Measurements from ENCODE around the gene IFNA17. TPM values are rescaled to one million over a fixed set of nuclear protein-coding genes. Genes with fewer than 3 reads are reported as not detected.

IFNA17 gene
- not detected for total RNA-seq
- total RNA-seq (2013): not detected

DNA sequence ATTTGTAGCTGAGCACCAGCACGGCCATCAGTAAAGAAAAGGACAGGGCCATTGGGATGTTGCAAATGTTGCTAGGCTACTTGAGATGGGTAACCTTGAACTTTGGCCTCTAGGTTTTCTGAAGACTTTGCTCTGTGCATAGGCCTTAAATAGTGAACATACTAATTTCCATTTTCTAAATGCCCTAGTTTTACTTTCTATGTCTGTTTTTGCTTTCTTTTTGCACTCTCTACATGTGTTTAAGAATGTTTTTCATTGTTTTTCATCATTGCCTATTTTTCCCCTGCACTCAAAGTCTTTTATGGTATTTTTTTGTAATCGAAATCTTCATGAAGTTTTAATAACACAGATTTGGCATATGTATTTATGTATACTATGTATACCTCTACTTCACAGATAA is at the start of gene IFNA17:
Gene IFNA17 (minus strand): TSS at position 101 of the 400 bp plus-strand sequence. CDS start 49 bp downstream, at position 52.
- Histone ChIP-seq H3K36me3 (ENCODE audit: control insufficient read depth, insufficient read depth, low read length) (no peaks in the 10 kb centered on the region), H3K27me3 (ENCODE audit: control insufficient read depth, insufficient read depth, low read length) (no peaks in the 10 kb centered on the region), H3K4me3 (ENCODE audit: low read length) (no peak within 1 kb of the TSS), H3K9me3 (ENCODE audit: control insufficient read depth, insufficient read depth, low read length) (no peaks in the 10 kb centered on the region), H3K27ac (ENCODE audit: low read length) (no peak within 1 kb of the TSS), H3K4me1 (ENCODE audit: control insufficient read depth, insufficient read depth, low read length) (no peaks in the 10 kb centered on the region)
- H3K36me3 Mint-ChIP-seq: no peaks in the 10 kb centered on the region
- no peak within 1 kb of the TSS for H3K27ac Mint-ChIP-seq
- H3K4me1 Mint-ChIP-seq: no peaks in the 10 kb centered on the region
- H3K4me3 Mint-ChIP-seq: no peak within 1 kb of the TSS
- no peak for ATAC-seq
- DNase-seq: no peak
- peaks cover 5 to 16% of the 10 kb centered on the region in 2 donors for H3K27me3 Mint-ChIP-seq (ENCODE audit: low read depth in 2 of 2)
- intact Hi-C loops (cut with micrococcal nuclease): no loop called here
- TF ChIP-seq, protein P1, sequence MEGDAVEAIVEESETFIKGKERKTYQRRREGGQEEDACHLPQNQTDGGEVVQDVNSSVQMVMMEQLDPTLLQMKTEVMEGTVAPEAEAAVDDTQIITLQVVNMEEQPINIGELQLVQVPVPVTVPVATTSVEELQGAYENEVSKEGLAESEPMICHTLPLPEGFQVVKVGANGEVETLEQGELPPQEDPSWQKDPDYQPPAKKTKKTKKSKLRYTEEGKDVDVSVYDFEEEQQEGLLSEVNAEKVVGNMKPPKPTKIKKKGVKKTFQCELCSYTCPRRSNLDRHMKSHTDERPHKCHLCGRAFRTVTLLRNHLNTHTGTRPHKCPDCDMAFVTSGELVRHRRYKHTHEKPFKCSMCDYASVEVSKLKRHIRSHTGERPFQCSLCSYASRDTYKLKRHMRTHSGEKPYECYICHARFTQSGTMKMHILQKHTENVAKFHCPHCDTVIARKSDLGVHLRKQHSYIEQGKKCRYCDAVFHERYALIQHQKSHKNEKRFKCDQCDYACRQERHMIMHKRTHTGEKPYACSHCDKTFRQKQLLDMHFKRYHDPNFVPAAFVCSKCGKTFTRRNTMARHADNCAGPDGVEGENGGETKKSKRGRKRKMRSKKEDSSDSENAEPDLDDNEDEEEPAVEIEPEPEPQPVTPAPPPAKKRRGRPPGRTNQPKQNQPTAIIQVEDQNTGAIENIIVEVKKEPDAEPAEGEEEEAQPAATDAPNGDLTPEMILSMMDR (IDR thresholded peaks at IDR 0.05): no peak
- H3K9me3 Mint-ChIP-seq: no peaks in the 10 kb centered on the region
- WGBS (ENCODE audit: insufficient coverage): 80% methylated on average over 1 of the region's 2 CpGs

DNA sequence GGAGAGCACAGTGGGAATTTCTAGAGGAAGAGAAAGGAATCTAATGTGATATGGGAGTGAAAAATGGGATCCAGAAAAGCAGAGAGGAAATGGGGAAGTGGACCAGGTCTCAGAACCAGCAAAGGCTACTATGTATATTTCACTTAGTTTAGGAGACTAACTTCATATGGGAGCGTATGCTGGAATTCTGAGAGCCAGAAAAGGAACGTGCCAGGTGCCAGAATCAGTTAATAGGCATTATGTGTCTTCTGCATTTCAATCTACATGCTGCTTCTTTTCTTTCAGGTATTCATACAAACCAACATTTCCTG is 40.3 kb upstream of the IFNA17 start:
- no peak for ATAC-seq
- H3K4me3 ChIP-seq (ENCODE audit: low read length): no peak overlapping the region
- H3K4me1 ChIP-seq (ENCODE audit: control insufficient read depth, insufficient read depth, low read length): no peaks in the 10 kb centered on the region
- no peak for DNase-seq
- no peaks in the 10 kb centered on the region for H3K4me1 Mint-ChIP-seq
- intact Hi-C loops (cut with micrococcal nuclease): no loop called here
- H3K36me3 ChIP-seq (ENCODE audit: control insufficient read depth, insufficient read depth, low read length): no peaks in the 10 kb centered on the region
- H3K27me3 ChIP-seq (ENCODE audit: control insufficient read depth, insufficient read depth, low read length): no peaks in the 10 kb centered on the region
- H3K9me3 ChIP-seq (ENCODE audit: control insufficient read depth, insufficient read depth, low read length): no peaks in the 10 kb centered on the region
- no peak overlapping the region for H3K27ac Mint-ChIP-seq
- no peak overlapping the region for H3K27ac ChIP-seq (ENCODE audit: low read length)
- peaks cover 0 to 2% of the 10 kb centered on the region in 2 donors for H3K9me3 Mint-ChIP-seq
- peaks cover 21 to 32% of the 10 kb centered on the region in 2 donors for H3K27me3 Mint-ChIP-seq (ENCODE audit: low read depth in 2 of 2)
- H3K4me3 Mint-ChIP-seq: no peak overlapping the region
- WGBS (ENCODE audit: insufficient coverage): 59% methylated on average over 2 of the region's 2 CpGs
- H3K36me3 Mint-ChIP-seq: no peaks in the 10 kb centered on the region
- TF ChIP-seq, protein P1 (IDR thresholded peaks at IDR 0.05): no peak

DNA sequence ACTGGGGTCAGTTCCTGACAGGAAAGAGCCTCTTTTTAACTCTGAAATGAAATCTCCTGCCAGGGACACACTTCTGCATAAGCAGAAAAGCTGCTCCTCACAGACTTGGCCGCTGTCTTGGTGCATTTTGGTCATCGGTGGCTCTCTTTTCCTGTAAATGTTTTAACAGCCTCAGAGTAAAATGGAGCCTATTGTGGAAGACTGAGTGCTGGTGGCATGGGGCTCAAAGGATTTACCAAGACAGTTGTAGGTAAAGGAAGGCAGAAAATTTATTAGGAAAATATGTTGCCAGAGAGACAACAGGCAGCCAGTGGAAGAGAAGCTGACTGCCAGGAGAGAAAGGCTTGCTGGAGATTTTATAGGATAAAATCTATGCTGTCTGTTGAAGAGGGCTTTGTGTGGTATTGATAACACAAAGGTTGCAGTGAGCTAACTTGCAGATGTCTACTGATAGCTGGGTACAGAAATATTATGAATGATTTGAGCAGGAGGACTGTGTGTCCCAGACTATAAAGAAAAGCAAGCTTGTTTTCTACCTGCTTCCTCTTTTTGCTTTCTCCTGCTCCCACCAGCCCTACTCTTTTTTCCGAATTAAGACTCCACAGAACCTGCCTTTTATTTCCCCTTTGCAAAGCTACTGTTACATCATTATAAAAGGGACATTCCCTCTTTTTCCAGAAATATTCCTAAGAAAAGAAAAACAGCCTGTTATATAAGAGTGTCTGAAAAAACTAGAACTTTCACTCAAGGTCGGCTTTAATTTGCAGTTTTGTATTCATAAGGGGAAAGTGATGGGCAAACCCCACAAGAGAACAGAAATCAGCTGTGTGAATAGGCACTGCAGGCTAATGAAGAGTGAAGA is 39.7 kb upstream of the IFNA17 start:
- H3K4me1 ChIP-seq (ENCODE audit: control insufficient read depth, insufficient read depth, low read length): no peaks in the 10 kb centered on the region
- TF ChIP-seq, protein P1 (IDR thresholded peaks at IDR 0.05): no peak
- no peak for DNase-seq
- H3K27me3 ChIP-seq (ENCODE audit: control insufficient read depth, insufficient read depth, low read length): no peaks in the 10 kb centered on the region
- H3K27me3 Mint-ChIP-seq (ENCODE audit: low read depth in 2 of 2): peaks cover 20 to 32% of the 10 kb centered on the region in 2 donors
- H3K9me3 Mint-ChIP-seq: peaks cover 0 to 2% of the 10 kb centered on the region in 2 donors
- H3K27ac ChIP-seq (ENCODE audit: low read length): no peak overlapping the region
- no peaks in the 10 kb centered on the region for H3K36me3 ChIP-seq (ENCODE audit: control insufficient read depth, insufficient read depth, low read length)
- intact Hi-C loops (cut with micrococcal nuclease): no loop called here
- 31% methylated on average over 4 of the region's 4 CpGs for WGBS (ENCODE audit: insufficient coverage)
- no peak overlapping the region for H3K27ac Mint-ChIP-seq
- ATAC-seq: no peak
- no peak overlapping the region for H3K4me3 ChIP-seq (ENCODE audit: low read length)
- H3K4me3 Mint-ChIP-seq: no peak overlapping the region
- no peaks in the 10 kb centered on the region for H3K9me3 ChIP-seq (ENCODE audit: control insufficient read depth, insufficient read depth, low read length)
- H3K4me1 Mint-ChIP-seq: no peaks in the 10 kb centered on the region
- H3K36me3 Mint-ChIP-seq: no peaks in the 10 kb centered on the region

Data from natural killer cell (primary cell).